PC-9 (cell line): ENCODE data around the gene UBE3A.

Source experiments
- EZH2 ChIP-seq: fragments of 200-600 bp; sonication (generic); IDR thresholded peaks from 2 replicates; pipeline ENCODE4 v1.8.0; 2017; ENCODE audit warnings: antibody characterized with exemption, low read depth
- TF ChIP-seq, protein P1 (sequence below): fragments of 200-600 bp; sonication (generic); conservative IDR thresholded peaks from 2 replicates; pipeline ENCODE4 v1.6.1; 2017; ENCODE audit warnings: mixed run types, antibody characterized with exemption, mild to moderate bottlenecking, moderate library complexity

GRCh38 chr15:25424073-25424472, 14.8 kb downstream of the UBE3A start:
- TF ChIP-seq, protein P1, sequence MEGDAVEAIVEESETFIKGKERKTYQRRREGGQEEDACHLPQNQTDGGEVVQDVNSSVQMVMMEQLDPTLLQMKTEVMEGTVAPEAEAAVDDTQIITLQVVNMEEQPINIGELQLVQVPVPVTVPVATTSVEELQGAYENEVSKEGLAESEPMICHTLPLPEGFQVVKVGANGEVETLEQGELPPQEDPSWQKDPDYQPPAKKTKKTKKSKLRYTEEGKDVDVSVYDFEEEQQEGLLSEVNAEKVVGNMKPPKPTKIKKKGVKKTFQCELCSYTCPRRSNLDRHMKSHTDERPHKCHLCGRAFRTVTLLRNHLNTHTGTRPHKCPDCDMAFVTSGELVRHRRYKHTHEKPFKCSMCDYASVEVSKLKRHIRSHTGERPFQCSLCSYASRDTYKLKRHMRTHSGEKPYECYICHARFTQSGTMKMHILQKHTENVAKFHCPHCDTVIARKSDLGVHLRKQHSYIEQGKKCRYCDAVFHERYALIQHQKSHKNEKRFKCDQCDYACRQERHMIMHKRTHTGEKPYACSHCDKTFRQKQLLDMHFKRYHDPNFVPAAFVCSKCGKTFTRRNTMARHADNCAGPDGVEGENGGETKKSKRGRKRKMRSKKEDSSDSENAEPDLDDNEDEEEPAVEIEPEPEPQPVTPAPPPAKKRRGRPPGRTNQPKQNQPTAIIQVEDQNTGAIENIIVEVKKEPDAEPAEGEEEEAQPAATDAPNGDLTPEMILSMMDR = no peak
- TF ChIP-seq EZH2 = no peak
